ENCODE data around the gene BAIAP2.

The BAIAP2 gene

GRCh38 chr17:81086789-81087551, 52.0 kb downstream of the BAIAP2 start:
- no peak for TF ChIP-seq CTCF (conservative IDR thresholded peaks at IDR 0.05; ENCODE audit: low read depth, low read length)
- H3K4me3 ChIP-seq (ENCODE audit: low read depth, low read length) = no peak overlapping the region

DNA sequence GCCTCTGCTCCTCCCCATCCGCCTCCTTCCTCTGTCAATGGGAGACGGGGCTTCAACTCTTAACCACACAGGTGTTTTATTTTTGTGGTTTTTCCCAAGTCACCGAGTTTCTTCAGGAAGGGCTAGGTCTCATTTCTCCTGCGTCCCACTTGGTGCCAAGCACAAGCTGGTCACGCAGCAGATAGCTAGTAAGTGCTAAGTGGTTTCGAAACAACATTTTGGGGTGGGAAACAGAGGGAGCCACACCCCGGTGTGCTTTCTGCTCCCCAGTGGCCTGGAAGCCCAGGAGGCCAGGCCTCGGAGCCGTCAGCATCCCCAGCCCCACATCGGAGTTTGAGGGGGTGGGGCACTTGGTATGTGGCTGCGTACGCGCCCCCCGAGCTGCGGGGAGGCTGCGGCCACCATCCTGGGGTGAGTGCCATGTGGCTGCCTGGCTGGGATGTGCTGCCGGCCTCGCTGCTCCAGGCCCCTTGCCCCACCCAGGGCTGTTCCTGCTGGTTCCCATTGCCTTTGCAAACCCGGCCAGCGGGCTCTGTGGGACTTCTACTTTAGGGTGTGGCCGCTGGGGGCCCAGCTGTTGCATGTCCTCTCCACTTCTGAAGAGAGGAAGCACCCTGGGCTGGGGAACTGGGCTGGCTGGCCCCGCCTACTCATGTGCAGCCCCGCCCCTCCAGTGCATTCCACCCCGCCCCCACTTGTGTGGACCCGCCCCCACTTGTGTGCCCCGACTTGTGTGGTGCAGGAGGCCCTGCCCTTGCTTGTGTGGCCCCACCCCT, 55.6 kb downstream of the BAIAP2 start:
- TF ChIP-seq CTCF (conservative IDR thresholded peaks at IDR 0.05; ENCODE audit: low read depth, low read length) = no peak
- no peak overlapping the region for H3K4me3 ChIP-seq (ENCODE audit: low read depth, low read length)
- no peak for DNase-seq (ENCODE audit: low read depth)

More at GRCh38 chr17:81086789-81087551, 52.0 kb downstream of the BAIAP2 start:
- no peak for DNase-seq (ENCODE audit: low read depth)

DNA sequence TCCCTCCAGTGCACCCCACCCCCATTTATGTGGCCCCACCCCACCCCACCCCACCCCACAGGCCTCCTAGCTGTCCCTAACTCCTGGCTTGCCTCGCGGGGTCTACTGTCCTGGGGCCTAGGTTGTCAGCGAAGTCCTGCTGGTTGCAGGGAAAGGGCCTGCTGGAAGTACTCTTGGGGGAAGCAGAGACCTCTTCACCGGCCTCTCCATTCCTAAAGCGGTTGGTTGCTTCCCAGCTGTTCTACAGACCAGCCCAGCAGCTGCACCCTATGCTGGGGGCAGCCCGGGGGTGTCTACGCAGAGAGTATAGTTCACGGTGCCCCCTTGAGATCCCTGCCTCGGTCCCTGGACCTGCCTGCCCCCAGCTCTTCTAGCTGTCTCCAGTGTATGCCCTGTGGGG, 56.2 kb downstream of the BAIAP2 start:
- H3K4me3 ChIP-seq (ENCODE audit: low read depth, low read length) = no peak overlapping the region
- no peak for TF ChIP-seq CTCF (conservative IDR thresholded peaks at IDR 0.05; ENCODE audit: low read depth, low read length)
- no peak for DNase-seq (ENCODE audit: low read depth)

- H3K4me3 ChIP-seq (ENCODE audit: low read depth, low read length) = no peak overlapping the region
- no peak for TF ChIP-seq CTCF (conservative IDR thresholded peaks at IDR 0.05; ENCODE audit: low read depth, low read length)
- DNase-seq (ENCODE audit: low read depth) = no peak
These were observed 57.0 kb downstream of the BAIAP2 start for GRCh38 chr17:81091774-81092517.

DNA sequence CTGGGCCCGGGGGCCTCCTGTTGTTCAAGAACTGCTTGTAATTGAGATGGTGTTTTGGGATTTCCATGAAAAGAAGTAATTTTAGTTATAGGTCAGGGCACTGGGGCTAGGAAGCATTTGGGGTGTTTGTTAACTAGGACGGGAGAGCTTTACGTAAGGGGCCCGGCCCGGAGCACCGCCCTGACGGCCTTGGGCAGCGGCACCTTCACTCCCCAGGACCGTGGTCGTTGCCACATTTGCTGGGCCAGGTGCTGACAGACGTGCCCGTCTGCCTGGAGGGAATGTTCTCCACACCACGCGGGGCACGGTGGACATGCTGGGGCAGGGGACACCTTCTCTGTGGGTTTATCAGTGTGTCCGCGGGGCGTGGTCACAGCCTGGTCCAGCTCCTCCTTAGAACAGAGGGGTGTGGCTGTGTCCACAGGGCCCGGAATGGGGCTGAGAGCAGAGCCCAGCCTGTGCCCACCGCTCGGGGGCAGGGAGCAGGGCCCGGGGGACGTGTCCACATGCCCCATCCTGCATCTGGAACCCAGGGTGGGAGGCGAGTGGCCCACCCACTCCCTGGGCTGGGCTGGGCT, 57.7 kb downstream of the BAIAP2 start:
- no peak overlapping the region for H3K4me3 ChIP-seq (ENCODE audit: low read depth, low read length)
- DNase-seq (ENCODE audit: low read depth) = no peak
- no peak for TF ChIP-seq CTCF (conservative IDR thresholded peaks at IDR 0.05; ENCODE audit: low read depth, low read length)

DNA sequence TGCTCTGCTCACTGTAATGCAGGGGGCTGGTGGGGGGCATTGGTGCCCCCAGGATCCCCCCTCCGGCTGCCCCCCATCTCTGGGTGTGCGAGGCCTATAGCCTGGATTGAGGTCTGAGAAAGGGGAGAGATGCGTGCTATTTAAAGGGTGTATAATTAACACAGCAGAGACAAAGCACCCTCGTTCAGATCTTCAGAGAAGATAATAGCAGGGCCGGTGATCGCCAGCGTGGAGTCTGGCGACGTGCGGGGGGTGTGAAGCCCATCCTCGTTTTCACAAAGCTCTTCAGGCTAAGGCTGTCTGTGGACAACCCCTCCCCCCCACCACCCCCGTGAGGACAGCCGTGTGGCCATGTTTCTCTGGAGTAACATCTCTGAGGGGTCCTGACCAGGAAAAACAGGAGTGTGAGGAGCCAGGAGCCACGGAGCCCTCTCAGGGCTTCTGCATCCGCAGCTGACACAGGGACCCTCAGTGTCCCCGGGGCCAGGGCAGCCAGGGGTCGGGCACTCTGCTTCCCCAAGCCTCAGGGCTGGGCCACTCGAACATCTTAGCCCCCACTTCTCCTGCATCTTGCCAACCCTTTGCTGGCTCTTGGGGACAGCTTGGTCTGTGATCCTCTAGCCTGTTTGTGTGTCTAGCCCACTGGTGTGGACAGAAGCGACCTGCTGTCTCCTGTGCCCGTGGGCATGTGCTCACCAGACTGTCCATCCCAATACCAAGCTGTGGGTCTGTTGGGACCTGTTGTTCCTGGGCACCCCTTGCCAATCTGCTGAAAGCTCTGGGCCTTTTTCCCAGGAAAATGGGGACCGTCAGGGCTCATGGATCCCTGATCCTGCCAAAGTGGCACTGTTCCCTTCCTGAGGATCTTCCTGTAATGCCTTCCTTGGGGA, 58.9 kb downstream of the BAIAP2 start:
- no peak for DNase-seq (ENCODE audit: low read depth)
- TF ChIP-seq CTCF (conservative IDR thresholded peaks at IDR 0.05; ENCODE audit: low read depth, low read length) = no peak
- no peak overlapping the region for H3K4me3 ChIP-seq (ENCODE audit: low read depth, low read length)

Measured in choroid plexus epithelial cell (primary cell).